ENCODE data around the gene LYG1. TPM values are rescaled to one million over a fixed set of nuclear protein-coding genes. Genes with fewer than 3 reads are reported as not detected.

Gene LYG1
- total RNA-seq, 4 donors from 2014 or later = 0.66 to 2.7 (median 1.9) TPM

GRCh38 chr2:99249951-99250350, 51.0 kb downstream of the LYG1 start:
- DNase-seq (ENCODE audit: low spot score in 2 of 2) = no peak
- Histone ChIP-seq H3K4me1 (no peaks in the 10 kb centered on the region), H3K36me3 (peaks cover 0 to 23% (median 0%) of the 10 kb centered on the region in 3 donors), H3K9me3 (peaks cover 0 to 5% (median 0%) of the 10 kb centered on the region in 4 donors), H3K27ac (no peak overlapping the region), H3K4me3 (no peak overlapping the region), H3K27me3 (no peaks in the 10 kb centered on the region)
- WGBS, 2 donors = 92 to 94% methylated on average over 2 of the region's 2 CpGs
- TF ChIP-seq POLR2A (IDR thresholded peaks at IDR 0.05) (no peak), CTCF (IDR thresholded peaks at IDR 0.05) (no peak), EP300 (IDR thresholded peaks at IDR 0.05) (no peak)

DNA sequence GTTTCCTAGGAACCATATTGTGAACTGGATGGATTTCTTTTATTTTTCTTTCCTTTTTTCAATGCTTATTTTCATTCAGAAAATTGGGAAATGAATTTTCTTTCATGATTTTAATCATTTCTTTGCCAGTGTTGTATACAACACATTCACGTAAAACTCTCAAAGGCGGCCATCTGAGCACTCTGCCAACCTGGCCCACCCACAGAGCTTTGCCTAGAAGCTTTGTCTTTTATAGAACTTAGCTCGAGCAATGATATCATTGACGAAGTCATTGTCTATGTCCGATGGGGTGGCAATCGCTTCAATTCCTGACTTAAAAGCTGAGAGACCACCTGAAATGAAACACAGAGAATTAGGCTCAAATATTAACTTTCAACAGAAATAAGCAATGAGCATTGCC, 58.8 kb downstream of the LYG1 start:
- 76 to 86% methylated on average over 6 of the region's 6 CpGs for WGBS, 2 donors
- Histone ChIP-seq H3K36me3 (peaks cover 0 to 16% (median 0%) of the 10 kb centered on the region in 3 donors), H3K9me3 (peaks cover 0 to 5% (median 0%) of the 10 kb centered on the region in 4 donors), H3K4me1 (no peaks in the 10 kb centered on the region), H3K4me3 (no peak overlapping the region), H3K27me3 (no peaks in the 10 kb centered on the region), H3K27ac (no peak overlapping the region)
- DNase-seq (ENCODE audit: low spot score in 2 of 2) = no peak
- no peak for TF ChIP-seq POLR2A (IDR thresholded peaks at IDR 0.05)
- no peak for TF ChIP-seq CTCF (IDR thresholded peaks at IDR 0.05)
- no peak for TF ChIP-seq EP300 (IDR thresholded peaks at IDR 0.05)

DNA sequence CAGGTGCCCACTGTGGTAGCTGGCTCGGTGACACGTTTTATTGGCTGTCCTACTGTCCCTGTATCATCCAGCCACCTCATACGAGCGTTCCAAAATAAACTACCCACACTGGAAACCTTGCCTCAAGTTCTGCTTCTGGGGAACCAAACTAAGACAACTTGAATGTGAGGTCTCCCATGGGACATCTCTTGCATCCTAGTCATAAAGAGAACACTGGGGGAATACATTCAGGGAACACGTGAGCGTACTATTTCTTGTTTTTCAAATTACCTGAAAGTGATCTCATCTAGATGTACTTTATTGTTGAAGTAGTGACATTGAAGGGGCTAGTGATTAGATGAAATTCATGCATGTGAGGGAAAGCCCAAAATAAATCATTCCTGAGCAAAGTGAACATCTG, 60.6 kb downstream of the LYG1 start:
- H3K27ac ChIP-seq = no peak overlapping the region
- H3K27me3 ChIP-seq = no peaks in the 10 kb centered on the region
- H3K9me3 ChIP-seq = peaks cover 0 to 4% (median 0%) of the 10 kb centered on the region in 4 donors

GRCh38 chr2:99238599-99238998, 62.4 kb downstream of the LYG1 start:
- peaks cover 0 to 4% (median 0%) of the 10 kb centered on the region in 4 donors for H3K9me3 ChIP-seq
- H3K36me3 ChIP-seq = no peaks in the 10 kb centered on the region
- H3K4me3 ChIP-seq = no peak overlapping the region
- no peak overlapping the region for H3K27ac ChIP-seq
- WGBS, 2 donors = 81 to 82% methylated on average over 6 of the region's 6 CpGs
- H3K4me1 ChIP-seq = no peaks in the 10 kb centered on the region
- no peak for DNase-seq (ENCODE audit: low spot score in 2 of 2)
- H3K27me3 ChIP-seq = no peaks in the 10 kb centered on the region
- TF ChIP-seq POLR2A (IDR thresholded peaks at IDR 0.05) (no peak), CTCF (IDR thresholded peaks at IDR 0.05) (no peak), EP300 (IDR thresholded peaks at IDR 0.05) (no peak)

More for the DNA sequence above, 60.6 kb downstream of the LYG1 start:
- no peak for DNase-seq (ENCODE audit: low spot score in 2 of 2)
- H3K4me1 ChIP-seq = no peaks in the 10 kb centered on the region
- H3K4me3 ChIP-seq = no peak overlapping the region
- 89 to 90% methylated on average over 6 of the region's 6 CpGs for WGBS, 2 donors
- H3K36me3 ChIP-seq = no peaks in the 10 kb centered on the region
- TF ChIP-seq POLR2A (IDR thresholded peaks at IDR 0.05) (no peak), CTCF (IDR thresholded peaks at IDR 0.05) (no peak), EP300 (IDR thresholded peaks at IDR 0.05) (no peak)

Other genes with a start within 250 kb of the LYG1 start
- under 1 TPM in 1 of 4 donors, not detected in 3; 0.44 TPM for gene C2orf15, start 159.5 kb downstream of the LYG1 start, total RNA-seq
- gene TSGA10, start 146.3 kb downstream of the LYG1 start, total RNA-seq = 10 to 100 TPM in 2 of 4 donors, 1 to 10 TPM in 2; 6.5 to 12.9 (median 10.0) TPM
- gene LIPT1, start 146.2 kb downstream of the LYG1 start, total RNA-seq = 10 to 100 TPM in 1 of 4 donors, 1 to 10 TPM in 3; 2.7 to 10.0 (median 9.0) TPM
- gene MITD1, start 120.1 kb downstream of the LYG1 start, total RNA-seq = 10 to 100 TPM; 18.3 to 30.8 (median 27.2) TPM
- 10 to 100 TPM; 19.4 to 27.0 (median 21.7) TPM for gene MRPL30, start 120.0 kb downstream of the LYG1 start, total RNA-seq
- not detected for gene LYG2, start 45.5 kb downstream of the LYG1 start, total RNA-seq
- gene TXNDC9, start 35.1 kb upstream of the LYG1 start, total RNA-seq = 10 to 100 TPM; 25.3 to 37.1 (median 29.7) TPM
- 10 to 100 TPM; 28.8 to 47.4 (median 42.3) TPM for gene EIF5B, start 36.2 kb upstream of the LYG1 start, total RNA-seq
- gene REV1, start 188.8 kb upstream of the LYG1 start, total RNA-seq = 10 to 100 TPM; 38.2 to 93.5 (median 64.6) TPM